Measurements from ENCODE around the gene PNN. TPM values are rescaled to one million over a fixed set of nuclear protein-coding genes. Genes with fewer than 3 reads are reported as not detected.

PNN gene
- total and polyA plus RNA-seq, 3 experiments from 2014 or later, result 29.8 to 94.0 (median 92.5) TPM

DNA sequence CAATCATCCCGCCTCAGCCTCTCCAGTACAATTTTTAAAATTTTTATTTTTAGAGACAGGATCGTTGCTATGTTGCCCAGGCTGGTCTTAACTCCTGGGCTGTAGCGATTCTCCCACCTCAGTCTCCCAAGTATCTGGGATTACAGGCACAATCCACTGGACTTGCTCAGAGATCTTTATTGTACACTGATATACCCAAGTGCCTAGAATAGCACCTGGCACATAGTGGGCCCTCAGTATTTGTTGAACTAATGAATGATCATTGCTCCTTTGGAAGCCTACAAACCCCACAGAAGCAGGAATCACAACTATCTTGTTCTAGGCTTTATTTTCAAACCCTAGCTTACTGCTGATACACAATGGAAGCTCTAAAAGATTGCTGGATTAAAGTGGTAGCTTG, 1.9 kb upstream of the PNN start:
- H3K9me3 Mint-ChIP-seq, result no peaks in the 10 kb centered on the region
- no peaks in the 10 kb centered on the region for H3K27me3 ChIP-seq (ENCODE audit: insufficient read depth, low read length, poor library complexity, severe bottlenecking)
- H3K36me3 ChIP-seq (ENCODE audit: insufficient read depth, low read length), result peaks cover 19% of the 10 kb centered on the region
- no peak for DNase-seq
- H3K27ac ChIP-seq (ENCODE audit: low read depth, low read length), result no peak overlapping the region
- peak overlapping the region in 6 of 7 donors; percentile 51 to 77 (median 62) for H3K4me3 Mint-ChIP-seq
- POLR2A ChIA-PET, result interaction anchor here (0.7 to 3.2 kb wide), 2 partner anchors 12 to 259 kb away, joined by 4 to 32 read pairs; partner anchors contain the start of gene FBXO33
- no peak overlapping the region for H3K4me3 ChIP-seq (ENCODE audit: low read length)
- peaks cover 0 to 3% of the 10 kb centered on the region in 2 donors for H3K27me3 Mint-ChIP-seq
- peaks cover 7 to 50% (median 8%) of the 10 kb centered on the region in 3 donors for H3K36me3 Mint-ChIP-seq
- peak overlapping the region; percentile 38 to 97 (median 64) for H3K27ac Mint-ChIP-seq
- CTCF ChIA-PET, result interaction anchor here (1.4 kb wide), 1 partner anchor 259 kb away, joined by 4 read pairs; the partner anchor contains the start of gene FBXO33
- no peaks in the 10 kb centered on the region for H3K9me3 ChIP-seq (ENCODE audit: low read length)
- peaks cover 53 to 64% (median 60%) of the 10 kb centered on the region in 3 donors for H3K4me1 Mint-ChIP-seq
- peaks cover 51% of the 10 kb centered on the region for H3K4me1 ChIP-seq (ENCODE audit: insufficient read depth, low read length)

DNA sequence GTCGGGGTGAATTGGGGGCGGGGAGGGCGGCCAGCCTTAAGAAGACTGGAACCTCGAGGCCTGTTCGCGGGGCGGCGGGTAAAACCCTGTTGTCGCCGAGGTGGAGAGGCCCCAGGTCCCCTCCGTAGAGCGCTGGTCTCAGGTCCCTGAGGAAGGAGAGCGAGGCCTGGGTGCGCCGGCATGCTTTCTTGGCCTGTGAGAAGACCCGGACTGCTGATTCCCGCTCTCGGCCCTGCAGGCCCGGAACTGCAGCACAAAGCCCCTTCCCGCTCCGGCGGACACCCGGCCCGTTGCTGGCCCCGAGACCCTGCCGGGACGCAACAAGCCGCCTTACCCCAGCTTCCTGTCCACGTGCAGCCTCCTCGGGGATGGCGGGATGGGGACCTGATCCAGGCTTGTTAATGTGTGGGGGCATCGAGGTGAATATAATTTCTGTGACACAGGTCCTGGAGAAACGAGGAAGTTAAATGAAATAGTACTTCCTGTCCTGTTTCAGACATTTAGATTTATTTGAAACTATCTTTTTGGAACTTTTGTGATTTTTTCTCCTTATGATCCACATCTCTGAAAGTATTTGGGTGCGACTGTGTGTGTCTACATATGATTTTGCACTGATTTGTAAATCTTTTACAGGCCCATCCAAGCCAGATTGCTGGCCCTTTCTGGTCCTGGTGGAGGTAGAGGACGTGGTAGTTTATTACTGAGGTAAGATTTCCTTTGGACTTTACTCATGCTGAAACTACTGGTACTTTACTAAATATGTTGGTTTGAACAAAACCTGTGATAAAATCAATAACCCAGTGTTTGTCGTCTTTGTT, 600 bp downstream of the PNN start:
- Mint-ChIP-seq H3K9me3 (no peaks in the 10 kb centered on the region), H3K27ac (peak overlapping the region; percentile 97 to 100 (median 99)), H3K4me3 (peak overlapping the region; percentile 97 to 100 (median 99)), H3K36me3 (peaks cover 8 to 46% (median 15%) of the 10 kb centered on the region in 3 donors), H3K4me1 (peaks cover 38 to 53% (median 50%) of the 10 kb centered on the region in 3 donors), H3K27me3 (peaks cover 0 to 3% of the 10 kb centered on the region in 2 donors)
- no peaks in the 10 kb centered on the region for H3K9me3 ChIP-seq (ENCODE audit: low read length)
- peak in 1 of 5 donors; percentile 27 for DNase-seq
- H3K4me1 ChIP-seq (ENCODE audit: insufficient read depth, low read length), result peaks cover 41% of the 10 kb centered on the region
- CTCF ChIA-PET, result interaction anchor here (1.3 kb wide), 2 partner anchors 10 to 14 kb away, joined by 3 to 4 read pairs; no protein-coding TSS in a partner anchor
- no peaks in the 10 kb centered on the region for H3K27me3 ChIP-seq (ENCODE audit: insufficient read depth, low read length, poor library complexity, severe bottlenecking)
- peaks cover 40% of the 10 kb centered on the region for H3K36me3 ChIP-seq (ENCODE audit: insufficient read depth, low read length)
- H3K4me3 ChIP-seq (ENCODE audit: low read length), result peak overlapping the region; percentile 91
- POLR2A ChIA-PET, result interaction anchor here (0.6 to 3.2 kb wide), 8 partner anchors 10 to 256 kb away, joined by 3 to 32 read pairs (median 5); partner anchors contain the start of genes FBXO33 and GEMIN2
- peak overlapping the region; percentile 96 for H3K27ac ChIP-seq (ENCODE audit: low read depth, low read length)

- Mint-ChIP-seq H3K9me3 (no peaks in the 10 kb centered on the region), H3K36me3 (peaks cover 8 to 46% (median 15%) of the 10 kb centered on the region in 3 donors), H3K27me3 (peaks cover 0 to 3% of the 10 kb centered on the region in 2 donors), H3K4me1 (peaks cover 35 to 48% (median 44%) of the 10 kb centered on the region in 3 donors), H3K27ac (peak overlapping the region; percentile 97 to 100 (median 99)), H3K4me3 (peak overlapping the region; percentile 97 to 100 (median 99))
- CTCF ChIA-PET, result interaction anchor here (0.6 kb wide), 1 partner anchor 130 kb away, joined by 3 read pairs; no protein-coding TSS in a partner anchor
- H3K9me3 ChIP-seq (ENCODE audit: low read length), result no peaks in the 10 kb centered on the region
- POLR2A ChIA-PET, result interaction anchor here (1.7 to 3.2 kb wide), 2 partner anchors 73 to 256 kb away, joined by 4 to 32 read pairs; partner anchors contain the start of gene FBXO33
- peak overlapping the region; percentile 96 for H3K27ac ChIP-seq (ENCODE audit: low read depth, low read length)
- peak overlapping the region; percentile 91 for H3K4me3 ChIP-seq (ENCODE audit: low read length)
- DNase-seq, result no peak
- H3K27me3 ChIP-seq (ENCODE audit: insufficient read depth, low read length, poor library complexity, severe bottlenecking), result no peaks in the 10 kb centered on the region
- H3K4me1 ChIP-seq (ENCODE audit: insufficient read depth, low read length), result peaks cover 36% of the 10 kb centered on the region
- H3K36me3 ChIP-seq (ENCODE audit: insufficient read depth, low read length), result peaks cover 49% of the 10 kb centered on the region
Measured at GRCh38 chr14:39176263-39177167, 1.5 kb downstream of the PNN start.

DNA sequence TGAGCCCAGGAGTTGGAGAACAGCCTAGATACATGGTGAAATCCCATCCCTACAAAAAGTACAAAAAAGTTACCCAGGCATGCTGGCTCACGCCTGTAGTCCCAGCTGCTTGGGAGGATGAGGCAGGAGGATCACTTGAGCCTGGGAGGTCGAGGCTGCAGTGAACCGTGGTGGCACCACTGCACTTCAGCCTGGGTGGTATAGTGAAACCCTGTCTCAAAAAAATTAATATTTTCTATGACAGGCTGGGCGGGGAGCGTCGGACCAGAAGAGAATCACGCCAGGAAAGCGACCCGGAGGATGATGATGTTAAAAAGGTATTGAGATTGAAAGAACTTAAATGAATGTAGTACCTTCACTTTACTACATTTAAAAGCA, 2.1 kb downstream of the PNN start:
- Histone ChIP-seq H3K36me3 (ENCODE audit: insufficient read depth, low read length) (peaks cover 50% of the 10 kb centered on the region), H3K4me1 (ENCODE audit: insufficient read depth, low read length) (peaks cover 36% of the 10 kb centered on the region), H3K27me3 (ENCODE audit: insufficient read depth, low read length, poor library complexity, severe bottlenecking) (no peaks in the 10 kb centered on the region), H3K27ac (ENCODE audit: low read depth, low read length) (no peak overlapping the region), H3K4me3 (ENCODE audit: low read length) (no peak overlapping the region), H3K9me3 (ENCODE audit: low read length) (no peaks in the 10 kb centered on the region)
- DNase-seq, result no peak
- peak overlapping the region; percentile 26 to 86 (median 38) for H3K4me3 Mint-ChIP-seq
- peaks cover 33 to 48% (median 44%) of the 10 kb centered on the region in 3 donors for H3K4me1 Mint-ChIP-seq
- H3K36me3 Mint-ChIP-seq, result peaks cover 8 to 46% (median 15%) of the 10 kb centered on the region in 3 donors
- ChIA-PET CTCF (interaction anchor here (0.6 to 1.3 kb wide), 2 partner anchors 17 to 130 kb away, joined by 3 read pairs; no protein-coding TSS in a partner anchor), POLR2A (no interaction called here)
- H3K27ac Mint-ChIP-seq, result peak overlapping the region in 6 of 8 donors; percentile 14 to 82 (median 62)
- peaks cover 0 to 3% of the 10 kb centered on the region in 2 donors for H3K27me3 Mint-ChIP-seq
- no peaks in the 10 kb centered on the region for H3K9me3 Mint-ChIP-seq

DNA sequence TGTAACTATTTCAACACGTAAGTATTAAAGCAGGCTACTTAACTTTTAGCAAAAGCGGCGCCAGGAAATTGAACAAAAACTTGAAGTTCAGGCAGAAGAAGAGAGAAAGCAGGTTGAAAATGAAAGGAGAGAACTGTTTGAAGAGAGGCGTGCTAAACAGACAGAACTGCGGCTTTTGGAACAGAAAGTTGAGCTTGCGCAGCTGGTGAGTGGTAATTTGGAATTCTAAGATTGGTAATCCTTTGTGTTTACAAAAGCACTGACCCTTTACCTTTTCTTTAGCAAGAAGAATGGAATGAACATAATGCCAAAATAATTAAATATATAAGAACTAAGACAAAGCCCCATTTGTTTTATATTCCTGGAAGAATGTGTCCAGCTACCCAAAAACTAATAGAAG, 4.0 kb downstream of the PNN start:
- Histone ChIP-seq H3K36me3 (ENCODE audit: insufficient read depth, low read length) (peaks cover 50% of the 10 kb centered on the region), H3K27me3 (ENCODE audit: insufficient read depth, low read length, poor library complexity, severe bottlenecking) (no peaks in the 10 kb centered on the region), H3K27ac (ENCODE audit: low read depth, low read length) (no peak overlapping the region), H3K4me1 (ENCODE audit: insufficient read depth, low read length) (peaks cover 34% of the 10 kb centered on the region), H3K4me3 (ENCODE audit: low read length) (no peak overlapping the region), H3K9me3 (ENCODE audit: low read length) (no peaks in the 10 kb centered on the region)
- Mint-ChIP-seq H3K9me3 (no peaks in the 10 kb centered on the region), H3K4me3 (peak overlapping the region in 1 of 7 donors; percentile 57), H3K27ac (peak overlapping the region in 4 of 8 donors; percentile 24 to 77 (median 60)), H3K4me1 (peaks cover 39 to 46% (median 39%) of the 10 kb centered on the region in 3 donors), H3K36me3 (peaks cover 8 to 49% (median 15%) of the 10 kb centered on the region in 3 donors), H3K27me3 (peaks cover 0 to 3% of the 10 kb centered on the region in 2 donors)
- POLR2A ChIA-PET, result interaction anchor here (1.2 to 1.5 kb wide), 2 partner anchors 9 to 87 kb away, joined by 4 to 6 read pairs; partner anchors contain the start of gene TRAPPC6B
- no peak for DNase-seq
- CTCF ChIA-PET, result interaction anchor here (0.7 to 0.9 kb wide), 2 partner anchors 39 to 252 kb away, joined by 3 read pairs; no protein-coding TSS in a partner anchor

- H3K27ac Mint-ChIP-seq, result no peak overlapping the region
- Histone ChIP-seq H3K4me3 (ENCODE audit: low read length) (no peak overlapping the region), H3K27me3 (ENCODE audit: insufficient read depth, low read length, poor library complexity, severe bottlenecking) (no peaks in the 10 kb centered on the region), H3K9me3 (ENCODE audit: low read length) (no peaks in the 10 kb centered on the region), H3K36me3 (ENCODE audit: insufficient read depth, low read length) (peaks cover 50% of the 10 kb centered on the region), H3K4me1 (ENCODE audit: insufficient read depth, low read length) (peaks cover 30% of the 10 kb centered on the region), H3K27ac (ENCODE audit: low read depth, low read length) (no peak overlapping the region)
- peaks cover 8 to 48% (median 13%) of the 10 kb centered on the region in 3 donors for H3K36me3 Mint-ChIP-seq
- no peaks in the 10 kb centered on the region for H3K9me3 Mint-ChIP-seq
- DNase-seq, result no peak
- POLR2A ChIA-PET, result no interaction called here
- no peak overlapping the region for H3K4me3 Mint-ChIP-seq
- peaks cover 28 to 33% (median 30%) of the 10 kb centered on the region in 3 donors for H3K4me1 Mint-ChIP-seq
- no peaks in the 10 kb centered on the region for H3K27me3 Mint-ChIP-seq
- CTCF ChIA-PET, result no interaction called here
Measured at GRCh38 chr14:39180553-39180952, 5.5 kb downstream of the PNN start.

GRCh38 chr14:39181026-39181692, 6.1 kb downstream of the PNN start:
- Mint-ChIP-seq H3K9me3 (no peaks in the 10 kb centered on the region), H3K27ac (no peak overlapping the region), H3K4me1 (peaks cover 22 to 27% (median 24%) of the 10 kb centered on the region in 3 donors), H3K27me3 (no peaks in the 10 kb centered on the region), H3K36me3 (peaks cover 8 to 42% (median 13%) of the 10 kb centered on the region in 3 donors), H3K4me3 (no peak overlapping the region)
- DNase-seq, result no peak
- Histone ChIP-seq H3K27ac (ENCODE audit: low read depth, low read length) (no peak overlapping the region), H3K4me1 (ENCODE audit: insufficient read depth, low read length) (peaks cover 24% of the 10 kb centered on the region), H3K27me3 (ENCODE audit: insufficient read depth, low read length, poor library complexity, severe bottlenecking) (no peaks in the 10 kb centered on the region), H3K4me3 (ENCODE audit: low read length) (no peak overlapping the region), H3K36me3 (ENCODE audit: insufficient read depth, low read length) (peaks cover 50% of the 10 kb centered on the region), H3K9me3 (ENCODE audit: low read length) (no peaks in the 10 kb centered on the region)
- ChIA-PET CTCF (no interaction called here), POLR2A (no interaction called here)
